Measurements from ENCODE around the gene EVI5.
A peak's percentile ranks its signal among the peaks of the same experiment; 100 is the strongest.

EVI5 gene

DNA sequence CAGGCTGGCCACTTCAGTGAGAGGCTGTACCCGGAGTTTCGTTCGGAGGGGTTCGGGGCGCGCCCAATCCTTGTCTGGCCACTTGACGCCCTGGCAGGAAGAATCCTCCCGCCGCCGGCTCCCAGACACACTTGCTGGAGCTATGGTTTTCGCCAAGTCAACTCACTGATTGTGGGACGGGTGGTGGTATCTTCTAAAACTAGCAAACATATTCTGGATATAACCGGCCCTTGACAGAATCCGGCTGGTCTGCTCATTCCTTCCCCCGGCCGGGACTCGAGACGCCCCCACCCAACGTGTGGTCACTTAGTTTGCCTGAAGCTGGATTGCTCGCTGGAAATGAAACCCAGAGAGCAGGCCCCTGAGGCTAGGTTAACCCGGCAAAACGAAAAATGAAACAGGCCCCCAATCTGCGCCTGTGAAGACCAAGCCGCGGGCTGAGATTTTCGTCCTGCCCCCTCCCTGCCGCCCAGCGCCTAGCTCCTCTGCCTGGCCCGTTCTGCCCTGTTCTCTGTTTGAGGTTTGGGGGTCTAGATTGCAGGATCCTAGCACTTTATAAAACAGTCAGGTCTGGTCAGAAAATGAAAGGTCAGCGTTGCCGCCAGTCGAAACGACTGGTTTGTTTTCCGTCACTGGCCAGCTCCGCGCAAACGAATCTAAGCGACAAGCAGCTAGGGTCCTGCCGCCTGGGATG lies 302.8 kb downstream of the EVI5 start:
- H3K4me3 ChIP-seq (ENCODE audit: low read depth, low read length): peak overlapping the region; percentile 84
- TF ChIP-seq, protein P1, sequence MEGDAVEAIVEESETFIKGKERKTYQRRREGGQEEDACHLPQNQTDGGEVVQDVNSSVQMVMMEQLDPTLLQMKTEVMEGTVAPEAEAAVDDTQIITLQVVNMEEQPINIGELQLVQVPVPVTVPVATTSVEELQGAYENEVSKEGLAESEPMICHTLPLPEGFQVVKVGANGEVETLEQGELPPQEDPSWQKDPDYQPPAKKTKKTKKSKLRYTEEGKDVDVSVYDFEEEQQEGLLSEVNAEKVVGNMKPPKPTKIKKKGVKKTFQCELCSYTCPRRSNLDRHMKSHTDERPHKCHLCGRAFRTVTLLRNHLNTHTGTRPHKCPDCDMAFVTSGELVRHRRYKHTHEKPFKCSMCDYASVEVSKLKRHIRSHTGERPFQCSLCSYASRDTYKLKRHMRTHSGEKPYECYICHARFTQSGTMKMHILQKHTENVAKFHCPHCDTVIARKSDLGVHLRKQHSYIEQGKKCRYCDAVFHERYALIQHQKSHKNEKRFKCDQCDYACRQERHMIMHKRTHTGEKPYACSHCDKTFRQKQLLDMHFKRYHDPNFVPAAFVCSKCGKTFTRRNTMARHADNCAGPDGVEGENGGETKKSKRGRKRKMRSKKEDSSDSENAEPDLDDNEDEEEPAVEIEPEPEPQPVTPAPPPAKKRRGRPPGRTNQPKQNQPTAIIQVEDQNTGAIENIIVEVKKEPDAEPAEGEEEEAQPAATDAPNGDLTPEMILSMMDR (IDR thresholded peaks at IDR 0.05; ENCODE audit: borderline replicate concordance, insufficient read depth, low read depth, low read length): no peak

DNA sequence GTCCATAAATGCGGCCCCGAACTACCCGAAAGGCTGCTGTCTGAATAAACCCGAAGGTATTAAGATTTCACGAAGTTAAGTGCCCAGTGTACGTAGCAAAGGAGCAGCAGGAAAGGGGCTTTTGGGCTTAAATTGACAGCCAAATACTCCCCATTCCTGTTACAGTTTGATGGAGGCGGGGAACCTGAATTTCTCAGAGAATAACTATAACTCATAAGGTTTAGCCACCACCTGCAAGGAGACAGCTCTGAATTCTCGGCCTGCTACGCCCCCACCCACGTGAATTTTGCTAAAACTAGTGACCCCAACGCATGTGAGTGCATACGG lies 303.3 kb downstream of the EVI5 start:
- TF ChIP-seq, protein P1 (IDR thresholded peaks at IDR 0.05; ENCODE audit: borderline replicate concordance, insufficient read depth, low read depth, low read length): no peak
- H3K4me3 ChIP-seq (ENCODE audit: low read depth, low read length): no peak overlapping the region

GRCh38 chr1:92480813-92481598 lies 303.9 kb downstream of the EVI5 start:
- TF ChIP-seq, protein P1 (IDR thresholded peaks at IDR 0.05; ENCODE audit: borderline replicate concordance, insufficient read depth, low read depth, low read length): no peak
- no peak overlapping the region for H3K4me3 ChIP-seq (ENCODE audit: low read depth, low read length)

GRCh38 chr1:92480200-92480812 lies 304.6 kb downstream of the EVI5 start:
- no peak overlapping the region for H3K4me3 ChIP-seq (ENCODE audit: low read depth, low read length)
- TF ChIP-seq, protein P1 (IDR thresholded peaks at IDR 0.05; ENCODE audit: borderline replicate concordance, insufficient read depth, low read depth, low read length): no peak

- TF ChIP-seq, protein P1 (IDR thresholded peaks at IDR 0.05; ENCODE audit: borderline replicate concordance, insufficient read depth, low read depth, low read length): no peak
- H3K4me3 ChIP-seq (ENCODE audit: low read depth, low read length): no peak overlapping the region
Observed at GRCh38 chr1:92479587-92479986, 305.3 kb downstream of the EVI5 start.

GRCh38 chr1:92478393-92478792 lies 306.5 kb downstream of the EVI5 start:
- H3K4me3 ChIP-seq (ENCODE audit: low read depth, low read length): no peak overlapping the region
- TF ChIP-seq, protein P1 (IDR thresholded peaks at IDR 0.05; ENCODE audit: borderline replicate concordance, insufficient read depth, low read depth, low read length): no peak
